LNCaP clone FGC (cell line): ENCODE data around the gene EBF3.

Source experiments
- DNase-seq: peaks from one replicate; pipeline ENCODE4 v3.0.0-alpha.2; 2011; ENCODE audit warnings: low read depth
- H3K4me3 ChIP-seq: 2 replicates; pipeline ENCODE4 v1.5.1; 2011; ENCODE audit warnings: mild to moderate bottlenecking, low read depth, low read length, control low read depth
- TF ChIP-seq, protein P1 (sequence below): IDR thresholded peaks from 2 replicates; pipeline ENCODE4 v1.5.1; 2012; ENCODE audit warnings: mild to moderate bottlenecking; ENCODE audit not compliant: control insufficient read depth, insufficient read depth; ENCODE audit errors: extremely low read depth

Gene EBF3

DNA sequence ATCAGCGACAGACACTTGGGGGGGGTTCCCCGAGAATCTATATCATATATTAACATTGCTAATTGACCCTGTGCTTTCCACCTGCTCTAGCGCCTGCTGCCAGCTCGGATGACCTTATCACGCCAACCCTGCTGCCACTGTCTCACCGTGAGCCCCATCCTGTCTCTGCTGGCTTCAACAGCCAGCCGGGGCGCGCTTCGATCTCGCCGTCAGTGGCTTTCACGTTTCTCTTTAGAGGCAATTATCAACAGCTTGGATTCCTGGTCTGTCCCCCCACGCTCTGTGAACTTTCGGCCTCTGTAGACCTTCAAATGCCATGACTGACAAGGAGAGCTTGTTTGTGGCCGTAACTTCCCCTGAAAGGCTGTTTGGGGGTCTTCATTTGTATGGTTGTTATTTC is 123.0 kb downstream of the EBF3 start:
- DNase-seq, result no peak
- no peak overlapping the region for H3K4me3 ChIP-seq
- TF ChIP-seq, protein P1, sequence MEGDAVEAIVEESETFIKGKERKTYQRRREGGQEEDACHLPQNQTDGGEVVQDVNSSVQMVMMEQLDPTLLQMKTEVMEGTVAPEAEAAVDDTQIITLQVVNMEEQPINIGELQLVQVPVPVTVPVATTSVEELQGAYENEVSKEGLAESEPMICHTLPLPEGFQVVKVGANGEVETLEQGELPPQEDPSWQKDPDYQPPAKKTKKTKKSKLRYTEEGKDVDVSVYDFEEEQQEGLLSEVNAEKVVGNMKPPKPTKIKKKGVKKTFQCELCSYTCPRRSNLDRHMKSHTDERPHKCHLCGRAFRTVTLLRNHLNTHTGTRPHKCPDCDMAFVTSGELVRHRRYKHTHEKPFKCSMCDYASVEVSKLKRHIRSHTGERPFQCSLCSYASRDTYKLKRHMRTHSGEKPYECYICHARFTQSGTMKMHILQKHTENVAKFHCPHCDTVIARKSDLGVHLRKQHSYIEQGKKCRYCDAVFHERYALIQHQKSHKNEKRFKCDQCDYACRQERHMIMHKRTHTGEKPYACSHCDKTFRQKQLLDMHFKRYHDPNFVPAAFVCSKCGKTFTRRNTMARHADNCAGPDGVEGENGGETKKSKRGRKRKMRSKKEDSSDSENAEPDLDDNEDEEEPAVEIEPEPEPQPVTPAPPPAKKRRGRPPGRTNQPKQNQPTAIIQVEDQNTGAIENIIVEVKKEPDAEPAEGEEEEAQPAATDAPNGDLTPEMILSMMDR, result no peak

GRCh38 chr10:129840196-129840590 is 123.9 kb downstream of the EBF3 start:
- no peak overlapping the region for H3K4me3 ChIP-seq
- DNase-seq, result no peak
- TF ChIP-seq, protein P1, result no peak

GRCh38 chr10:129839285-129840195 is 124.5 kb downstream of the EBF3 start:
- DNase-seq, result no peak
- H3K4me3 ChIP-seq, result no peak overlapping the region
- TF ChIP-seq, protein P1, result no peak

DNA sequence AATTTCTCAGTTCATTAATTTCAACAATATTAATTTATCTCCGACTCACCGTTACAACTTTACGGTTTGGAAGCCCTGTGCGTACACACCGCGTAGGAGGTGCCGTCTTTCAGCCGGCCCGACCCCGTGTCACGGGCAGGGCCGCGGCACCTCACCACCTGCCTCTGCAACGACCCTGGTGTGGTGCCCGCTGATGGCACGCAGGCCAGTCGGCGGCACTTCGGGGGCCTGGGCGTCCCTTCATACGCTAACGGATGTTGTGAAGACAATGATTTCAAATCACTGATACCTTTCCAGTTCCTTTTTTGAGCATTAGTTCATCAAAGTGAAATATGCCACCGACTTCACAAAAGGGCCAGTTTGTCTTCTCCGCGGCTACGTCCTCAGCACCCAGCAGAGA is 125.3 kb downstream of the EBF3 start:
- no peak for DNase-seq
- H3K4me3 ChIP-seq, result no peak overlapping the region
- TF ChIP-seq, protein P1, result no peak

- no peak overlapping the region for H3K4me3 ChIP-seq
- no peak for DNase-seq
- TF ChIP-seq, protein P1, result no peak
These were observed 126.0 kb downstream of the EBF3 start for GRCh38 chr10:129837909-129838582.

DNA sequence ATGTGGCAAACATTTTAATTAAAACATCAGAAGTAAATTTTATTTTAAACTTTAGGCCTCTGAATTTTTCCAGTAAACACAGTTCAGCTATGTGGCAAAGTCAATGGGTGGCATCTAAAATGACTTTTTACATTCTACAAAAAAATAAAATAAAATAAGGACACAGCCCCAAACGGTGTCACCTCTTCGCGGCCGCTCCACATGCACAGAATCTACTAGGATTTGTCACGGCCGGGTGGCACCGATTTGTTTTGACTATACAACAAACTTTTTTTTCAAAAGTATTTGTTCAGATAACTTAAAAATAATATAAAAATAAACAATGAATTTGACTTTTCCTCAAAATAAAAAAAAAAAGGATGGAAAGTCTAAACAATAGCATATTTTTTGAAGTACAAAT is 127.8 kb downstream of the EBF3 start:
- H3K4me3 ChIP-seq, result no peak overlapping the region
- TF ChIP-seq, protein P1, result no peak
- no peak for DNase-seq
